H1 (cell line): Measurements from ENCODE around the gene LRRC17. TPM values are rescaled to one million over a fixed set of nuclear protein-coding genes. Genes with fewer than 3 reads are reported as not detected.

ENCODE experiments used
- BACH1 ChIP-seq: IDR thresholded peaks from 2 replicates; pipeline ENCODE4 v1.6.1; 2012; ENCODE audit warnings: low read length, improper control_type of control experiment
- JUND ChIP-seq: IDR thresholded peaks from 2 replicates; pipeline ENCODE4 v1.6.1; 2011; ENCODE audit warnings: mild to moderate bottlenecking, improper control_type of control experiment, low read length
- SP4 ChIP-seq: IDR thresholded peaks from 2 replicates; pipeline ENCODE4 v1.6.1; 2012; ENCODE audit warnings: low read length, inconsistent platforms
- polyA plus RNA-seq, 7 experiments: library from polyadenylated mRNA; depleted of rRNA in 3 of 7; stranded (reverse) in 5 of 7; unstranded in 2 of 7; fragments of >200 nt in 5 of 7; fragments of 200-250 nt in 2 of 7; gene quantifications; 1 replicate in 5 of 7; 2 replicates in 1 of 7; 4 replicates in 1 of 7; pipeline versions ENCODE4 v1.2.1 to v1.2.3, GENCODE V29; 2011 to 2013; ENCODE audit warnings: missing spikeins in 2 of 7, mixed read lengths in 2 of 7
- total RNA-seq: library from RNA; stranded (reverse); fragmentation: NEBNext Ultra II Directional; extraction: Animal tissue kit (Norgen Biotek cat#: 25700); gene quantifications from 2 replicates; pipeline ENCODE4 v1.2.1, GENCODE V29; 2021

LRRC17 gene
- total and polyA plus RNA-seq, 2 of the 8 experiments (the other 6 are each of a cell fraction or from before 2014, with no cell fraction given), result 3.0 TPM

DNA sequence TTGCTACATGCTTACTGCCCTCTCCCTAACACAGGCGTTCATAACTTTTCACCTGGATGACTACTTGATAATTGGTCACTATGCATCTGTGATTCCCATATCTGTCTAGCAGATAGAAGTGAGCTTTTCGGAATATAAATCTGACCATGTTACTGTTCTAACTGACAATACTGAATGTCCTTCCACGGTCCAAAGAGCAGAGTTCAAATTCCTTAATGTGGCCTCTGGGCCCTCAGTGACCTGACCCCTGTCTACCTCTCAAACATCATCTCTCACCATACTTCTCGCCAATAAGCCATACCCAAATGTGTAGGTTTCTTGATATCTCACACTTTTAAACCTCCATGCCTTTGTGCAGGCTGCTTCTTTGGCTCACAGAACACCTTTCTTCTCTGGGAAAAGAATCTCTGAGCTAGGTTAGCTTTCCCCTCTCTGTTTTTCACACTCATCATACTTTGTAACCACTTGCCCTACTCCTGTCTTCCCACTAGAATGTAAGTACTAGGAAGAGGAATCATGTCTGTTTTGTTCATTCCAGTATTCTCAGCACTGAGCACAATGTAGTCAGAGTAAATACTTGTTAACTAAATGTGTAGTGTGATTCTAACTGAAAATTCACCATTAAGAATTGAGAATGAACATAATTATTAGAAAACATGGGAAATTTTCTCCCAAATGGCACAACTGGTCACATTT is 39.2 kb upstream of the LRRC17 start (continued):
- TF ChIP-seq BACH1, result no peak
- TF ChIP-seq JUND, result no peak
- TF ChIP-seq SP4, result no peak
